Liver (tissue), 9 donors: Measurements from ENCODE around the gene GTF3C4. TPM values are rescaled to one million over a fixed set of nuclear protein-coding genes. Genes with fewer than 3 reads are reported as not detected.

ENCODE experiments used
- DNase-seq: peaks from one replicate; pipeline ENCODE4 v3.0.0-alpha.2; 2017; ENCODE audit warnings: low spot score
- H3K27ac ChIP-seq, 2 donors: one replicate each; pipeline ENCODE4 v1.7.0; 2013; ENCODE audit warnings: inconsistent platforms in 2 of 2, low read length in 2 of 2, control low read depth in 1 of 2, low read depth in 1 of 2, mild to moderate bottlenecking in 1 of 2
- H3K27me3 ChIP-seq, 4 donors: one replicate each; pipeline versions ENCODE4 v1.6.1 to v1.7.0; 2013; ENCODE audit warnings: low read length in 3 of 4, inconsistent platforms in 1 of 4, mild to moderate bottlenecking in 1 of 4, moderate library complexity in 1 of 4; ENCODE audit not compliant: control insufficient read depth in 4 of 4, insufficient read depth in 4 of 4
- H3K36me3 ChIP-seq, 4 donors: one replicate each; pipeline versions ENCODE4 v1.6.1 to v1.7.0; 2013; ENCODE audit warnings: low read length in 3 of 4, mild to moderate bottlenecking in 3 of 4, low read depth in 1 of 4, moderate library complexity in 1 of 4; ENCODE audit not compliant: control insufficient read depth in 4 of 4, insufficient read depth in 3 of 4
- H3K4me1 ChIP-seq, 4 donors: one replicate each; pipeline versions ENCODE4 v1.6.1 to v1.7.0; 2013; ENCODE audit warnings: low read length in 3 of 4, mild to moderate bottlenecking in 3 of 4, moderate library complexity in 1 of 4; ENCODE audit not compliant: control insufficient read depth in 4 of 4, insufficient read depth in 4 of 4
- H3K4me3 ChIP-seq, 3 donors: one replicate each; pipeline versions ENCODE4 v1.6.1 to v1.7.0; 2013; ENCODE audit warnings: low read length in 3 of 3, control low read depth in 1 of 3, low read depth in 1 of 3, mild to moderate bottlenecking in 1 of 3
- H3K9ac ChIP-seq, 2 donors: one replicate each; pipeline ENCODE4 v1.7.0; 2013; ENCODE audit warnings: low read length in 2 of 2, mild to moderate bottlenecking in 2 of 2, moderate library complexity in 2 of 2, control low read depth in 1 of 2, low read depth in 1 of 2
- H3K9me3 ChIP-seq, 4 donors: one replicate each; pipeline versions ENCODE4 v1.6.1 to v1.7.0; 2013; ENCODE audit warnings: low read length in 3 of 4; ENCODE audit not compliant: control insufficient read depth in 4 of 4
- ATF3 ChIP-seq: IDR thresholded peaks from 2 replicates; pipeline ENCODE4 v1.6.1; 2016; ENCODE audit warnings: antibody characterized with exemption
- CTCF ChIP-seq: fragments of 150-350 bp; IDR thresholded peaks from 2 replicates; pipeline ENCODE4 v1.5.1; 2017; ENCODE audit warnings: improper control_type of control experiment, low read depth, low read length; ENCODE audit not compliant: missing input control
- EGR1 ChIP-seq, 2 donors: IDR thresholded peaks; 2 replicates each; pipeline ENCODE4 v1.6.1; 2016 to 2018; ENCODE audit warnings: antibody characterized with exemption in 2 of 2, low read depth in 2 of 2
- FOXA1 ChIP-seq: IDR thresholded peaks from 2 replicates; pipeline ENCODE4 v1.6.1; 2016; ENCODE audit warnings: antibody characterized with exemption
- FOXA2 ChIP-seq: IDR thresholded peaks from 2 replicates; pipeline ENCODE4 v1.6.1; 2016; ENCODE audit warnings: antibody characterized with exemption
- HNF4A ChIP-seq, 2 donors: conservative IDR thresholded peaks; 2 replicates each; pipeline ENCODE4 v1.6.1; 2016; ENCODE audit warnings: antibody characterized with exemption in 2 of 2, mild to moderate bottlenecking in 2 of 2
- HNF4G ChIP-seq: IDR thresholded peaks from 2 replicates; pipeline ENCODE4 v1.6.1; 2016; ENCODE audit warnings: antibody characterized with exemption
- JUND ChIP-seq, 2 donors: IDR thresholded peaks; 2 replicates each; pipeline ENCODE4 v1.6.1; 2016; ENCODE audit warnings: antibody characterized with exemption in 2 of 2
- MAX ChIP-seq: IDR thresholded peaks from 2 replicates; pipeline ENCODE4 v1.6.1; 2016; ENCODE audit warnings: antibody characterized with exemption
- NR2F2 ChIP-seq: IDR thresholded peaks from 2 replicates; pipeline ENCODE4 v1.6.1; 2016; ENCODE audit warnings: antibody characterized with exemption
- RAD21 ChIP-seq, 2 donors: IDR thresholded peaks; 2 replicates each; pipeline ENCODE4 v1.6.1; 2016; ENCODE audit warnings: antibody characterized with exemption in 2 of 2, mild to moderate bottlenecking in 2 of 2
- REST ChIP-seq: IDR thresholded peaks from 2 replicates; pipeline ENCODE4 v1.6.1; 2016; ENCODE audit warnings: antibody characterized with exemption, mild to moderate bottlenecking
- RXRA ChIP-seq, 2 donors: IDR thresholded peaks; 2 replicates each; pipeline ENCODE4 v1.6.1; 2017 to 2018; ENCODE audit warnings: antibody characterized with exemption in 2 of 2, mild to moderate bottlenecking in 1 of 2
- SP1 ChIP-seq: IDR thresholded peaks from 2 replicates; pipeline ENCODE4 v1.6.1; 2018; ENCODE audit warnings: antibody characterized with exemption, mild to moderate bottlenecking
- TAF1 ChIP-seq: conservative IDR thresholded peaks from 2 replicates; pipeline ENCODE4 v1.6.1; 2016; ENCODE audit warnings: antibody characterized with exemption, mild to moderate bottlenecking
- YY1 ChIP-seq: IDR thresholded peaks from 2 replicates; pipeline ENCODE4 v1.6.1; 2016; ENCODE audit warnings: antibody characterized with exemption, mild to moderate bottlenecking
- WGBS: extraction: QIAGEN DNeasy Blood & Tissue Kit; methylation state at CpG from one replicate; pipeline ENCODE4 v1.1.7; 2013; 5-methylcytosine and 5-hydroxymethylcytosine counted together
- polyA plus RNA-seq, 2 donors: library from polyadenylated mRNA; stranded (reverse) in 1 of 2; unstranded in 1 of 2; fragments of 200-250 nt in 1 of 2; fragments of >200 nt in 1 of 2; fragmentation: Nextera tagmentation in 1 of 2; extraction: Ambion mirVana in 1 of 2; gene quantifications; one replicate each; pipeline versions ENCODE4 v1.2.1 to v1.2.3, GENCODE V29; 2013 to 2015
- total RNA-seq, 2 donors: library from RNA; depleted of rRNA; stranded (reverse); fragments of >200 nt; gene quantifications; one replicate each; pipeline ENCODE4 v1.2.3, GENCODE V29; 2014
- donor health status: healthy.
- donor health status: healthy.
- donor health status: healthy.
- donor health status: healthy.
- donor health status: healthy.

Gene GTF3C4
- total and polyA plus RNA-seq, 4 donors = 1.4 to 7.2 (median 5.0) TPM

- TF ChIP-seq CTCF (no peak), TAF1 (no peak)
These were observed 30.9 kb upstream of the GTF3C4 start (continued) for GRCh38 chr9:132639322-132639721.

- H3K27ac ChIP-seq = no peak overlapping the region
- peaks cover 13 to 73% (median 47%) of the 10 kb centered on the region in 4 donors for H3K36me3 ChIP-seq
- 92% methylated on average over 4 of the region's 4 CpGs for WGBS
- no peak overlapping the region for H3K4me3 ChIP-seq
- no peak for DNase-seq
- TF ChIP-seq REST (no peak), NR2F2 (no peak), HNF4A (conservative IDR thresholded peaks at IDR 0.05) (no peak), FOXA1 (no peak), ATF3 (no peak), YY1 (no peak), HNF4G (no peak), RAD21 (IDR thresholded peaks at IDR 0.05) (no peak), RXRA (IDR thresholded peaks at IDR 0.05) (no peak), JUND (IDR thresholded peaks at IDR 0.05) (no peak), MAX (no peak), TAF1 (no peak), EGR1 (IDR thresholded peaks at IDR 0.05; ENCODE audit: low read depth in 2 of 2) (no peak), SP1 (no peak), CTCF (no peak), FOXA2 (no peak)
- H3K9ac ChIP-seq = no peak overlapping the region
- H3K9me3 ChIP-seq = no peaks in the 10 kb centered on the region
- H3K4me1 ChIP-seq = no peaks in the 10 kb centered on the region
- no peaks in the 10 kb centered on the region for H3K27me3 ChIP-seq
These were observed 29.0 kb upstream of the GTF3C4 start for GRCh38 chr9:132641216-132641615.
